Measurements from ENCODE around the gene SGCD.
"Not testable (repeated sequence)": the region's sequence is repeated elsewhere in the genome, so short reads cannot be mapped to it uniquely, and the experiment has no call there.

Gene SGCD

DNA sequence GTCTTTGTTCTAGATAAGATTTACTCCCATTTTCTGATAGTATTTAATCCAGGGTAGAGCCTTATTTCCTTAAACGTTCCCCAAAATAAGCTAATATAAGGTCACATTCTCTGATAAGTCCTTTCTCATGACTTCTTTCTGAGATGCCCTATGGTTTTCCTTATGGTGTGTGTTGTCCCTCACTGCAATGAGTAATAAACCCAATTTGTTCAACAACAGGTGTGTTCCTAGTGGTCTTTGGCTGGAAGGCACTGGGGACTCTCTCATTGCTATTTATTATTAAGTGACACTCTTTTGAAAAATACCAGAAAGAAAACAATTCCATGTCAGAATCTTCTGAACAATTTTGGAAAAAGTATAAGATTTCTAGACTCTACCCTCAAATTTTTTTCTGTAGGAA, 266.6 kb downstream of the SGCD start:
- TF ChIP-seq, protein P1, sequence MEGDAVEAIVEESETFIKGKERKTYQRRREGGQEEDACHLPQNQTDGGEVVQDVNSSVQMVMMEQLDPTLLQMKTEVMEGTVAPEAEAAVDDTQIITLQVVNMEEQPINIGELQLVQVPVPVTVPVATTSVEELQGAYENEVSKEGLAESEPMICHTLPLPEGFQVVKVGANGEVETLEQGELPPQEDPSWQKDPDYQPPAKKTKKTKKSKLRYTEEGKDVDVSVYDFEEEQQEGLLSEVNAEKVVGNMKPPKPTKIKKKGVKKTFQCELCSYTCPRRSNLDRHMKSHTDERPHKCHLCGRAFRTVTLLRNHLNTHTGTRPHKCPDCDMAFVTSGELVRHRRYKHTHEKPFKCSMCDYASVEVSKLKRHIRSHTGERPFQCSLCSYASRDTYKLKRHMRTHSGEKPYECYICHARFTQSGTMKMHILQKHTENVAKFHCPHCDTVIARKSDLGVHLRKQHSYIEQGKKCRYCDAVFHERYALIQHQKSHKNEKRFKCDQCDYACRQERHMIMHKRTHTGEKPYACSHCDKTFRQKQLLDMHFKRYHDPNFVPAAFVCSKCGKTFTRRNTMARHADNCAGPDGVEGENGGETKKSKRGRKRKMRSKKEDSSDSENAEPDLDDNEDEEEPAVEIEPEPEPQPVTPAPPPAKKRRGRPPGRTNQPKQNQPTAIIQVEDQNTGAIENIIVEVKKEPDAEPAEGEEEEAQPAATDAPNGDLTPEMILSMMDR (conservative IDR thresholded peaks at IDR 0.05), result no peak
- no peak overlapping the region for H3K27ac ChIP-seq

DNA sequence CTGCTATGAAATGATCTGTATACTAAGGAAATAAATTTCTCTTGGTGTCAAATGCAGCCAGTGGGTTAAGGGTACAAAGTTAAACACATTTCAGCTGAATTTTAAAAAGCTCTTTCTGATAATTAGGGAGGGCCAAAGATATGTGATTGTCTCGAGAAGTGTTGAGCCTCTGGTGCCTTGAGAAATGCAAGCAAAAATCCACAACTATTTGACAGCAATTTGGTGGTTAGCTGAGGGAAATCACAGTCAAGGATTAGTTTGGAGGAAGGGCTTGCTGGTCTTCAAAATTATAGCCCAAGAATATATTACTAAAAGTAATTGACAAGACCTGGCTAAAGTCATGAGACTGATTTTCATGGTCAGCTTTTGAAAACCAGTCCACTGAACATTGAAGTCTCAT, 267.4 kb downstream of the SGCD start:
- TF ChIP-seq, protein P1 (conservative IDR thresholded peaks at IDR 0.05), result no peak
- H3K27ac ChIP-seq, result no peak overlapping the region

DNA sequence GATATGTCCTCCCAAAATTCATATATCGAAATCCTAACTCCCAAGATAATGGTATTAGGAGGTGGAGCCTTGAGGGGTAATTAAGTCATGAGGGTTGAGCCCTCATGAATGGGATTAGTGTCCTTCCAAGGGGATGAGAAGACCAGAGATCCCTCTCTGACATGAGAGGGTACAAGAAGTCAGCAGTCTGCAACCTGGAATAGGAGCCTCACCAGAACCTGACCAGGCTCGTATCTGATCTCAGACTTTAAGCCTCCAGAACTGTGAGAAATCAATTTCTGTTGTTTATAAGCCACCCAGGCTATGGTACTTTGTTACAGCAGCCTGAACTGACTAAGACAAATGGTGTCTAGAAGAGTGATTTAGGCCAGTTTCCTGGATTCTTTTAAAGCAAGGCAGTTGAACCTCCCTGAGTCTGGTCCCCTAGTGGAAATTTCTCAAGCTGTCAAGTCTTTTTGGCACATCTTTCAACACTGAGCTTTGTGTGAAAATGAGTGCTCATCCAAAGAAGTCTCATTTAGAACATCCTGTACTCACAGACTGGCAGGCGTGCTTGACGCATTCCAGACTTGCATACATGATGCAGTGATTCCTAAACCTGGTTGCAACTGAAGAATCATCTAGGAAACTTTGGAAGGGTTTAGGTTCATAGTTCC, 268.3 kb downstream of the SGCD start:
- TF ChIP-seq, protein P1 (conservative IDR thresholded peaks at IDR 0.05), result no peak
- H3K27ac ChIP-seq, result no peak overlapping the region

DNA sequence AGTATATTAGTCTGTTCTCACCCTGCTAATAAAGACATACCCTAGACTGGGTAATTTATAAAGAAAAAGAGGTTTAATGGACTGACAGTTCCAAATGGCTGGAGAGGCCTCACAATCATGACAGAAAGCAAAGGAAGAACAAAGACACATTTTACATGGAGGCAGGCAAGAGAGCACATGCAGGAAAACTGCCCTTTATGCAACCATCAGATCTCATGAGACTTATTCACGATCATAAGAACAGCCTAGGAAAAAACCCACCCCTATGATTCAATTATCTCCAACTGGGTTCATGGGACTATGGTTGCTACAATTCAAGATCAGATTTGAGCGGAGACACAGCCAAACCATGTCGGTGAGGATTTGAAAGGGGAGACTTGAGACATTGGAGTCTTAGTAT, 270.3 kb downstream of the SGCD start:
- H3K27ac ChIP-seq, result no peak overlapping the region
- TF ChIP-seq, protein P1 (conservative IDR thresholded peaks at IDR 0.05), result no peak

DNA sequence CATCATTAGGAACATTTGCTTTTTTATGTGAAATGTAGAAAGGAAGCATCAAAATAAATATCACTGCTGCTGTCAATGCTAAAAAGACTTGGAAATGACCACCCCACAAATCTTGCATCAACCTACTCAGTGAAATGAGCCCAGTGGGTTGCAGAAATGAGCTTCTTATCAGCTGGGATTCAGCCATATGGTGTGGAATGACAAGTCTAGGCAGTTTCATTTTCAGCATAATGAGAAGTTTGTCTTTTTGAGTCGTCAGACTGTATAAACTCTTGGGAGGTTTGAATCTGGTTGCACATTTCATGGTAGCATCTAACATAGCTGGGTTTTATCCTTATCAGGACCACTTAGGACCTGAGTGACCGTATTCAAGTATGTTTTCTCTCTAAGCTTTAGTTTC, 272.0 kb downstream of the SGCD start:
- TF ChIP-seq, protein P1 (conservative IDR thresholded peaks at IDR 0.05), result no peak
- H3K27ac ChIP-seq, result no peak overlapping the region

DNA sequence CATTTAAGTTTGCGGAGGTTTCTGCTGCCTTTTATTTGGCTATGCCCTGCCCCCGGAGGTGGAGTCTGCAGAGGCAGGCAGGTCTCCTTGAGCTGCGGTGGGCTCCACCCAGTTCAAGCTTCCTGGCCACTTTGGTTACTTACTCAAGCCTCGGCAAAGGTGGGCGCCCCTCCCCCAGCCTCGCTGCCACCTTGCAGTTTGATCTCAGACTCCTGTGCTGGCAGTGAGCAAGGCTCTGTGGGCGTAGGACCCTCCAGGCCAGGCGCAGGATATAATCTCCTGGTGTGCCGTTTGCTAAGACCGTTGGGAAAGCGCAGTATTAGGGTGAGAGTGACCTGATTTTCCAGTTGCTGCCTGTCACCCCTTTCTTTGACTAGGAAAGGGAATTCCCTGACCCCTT, 283.6 kb downstream of the SGCD start:
- H3K27ac ChIP-seq, result not testable (repeated sequence)

DNA sequence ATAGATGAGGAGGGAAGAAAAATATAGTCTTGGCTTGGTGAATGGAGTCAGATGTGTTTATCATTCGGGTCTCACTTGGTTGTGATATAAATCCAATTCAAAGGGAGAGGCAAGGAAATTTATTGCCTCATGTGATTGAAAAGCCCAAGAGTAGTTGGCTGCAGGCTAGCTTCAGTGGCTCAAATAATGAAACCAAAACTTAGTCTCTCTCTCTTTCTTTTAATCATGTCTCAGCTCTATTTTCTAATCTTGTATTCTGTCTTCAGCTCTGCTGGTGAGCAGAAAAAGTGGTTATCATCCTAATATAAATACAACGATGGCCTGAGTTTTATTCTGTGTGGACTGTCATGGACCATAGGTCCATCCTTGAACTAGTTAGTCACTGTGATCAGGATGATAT, 288.9 kb downstream of the SGCD start:
- TF ChIP-seq, protein P1 (conservative IDR thresholded peaks at IDR 0.05), result no peak
- peak overlapping the region; percentile 14; the same call in 1 of the 2 replicates for H3K27ac ChIP-seq

DNA sequence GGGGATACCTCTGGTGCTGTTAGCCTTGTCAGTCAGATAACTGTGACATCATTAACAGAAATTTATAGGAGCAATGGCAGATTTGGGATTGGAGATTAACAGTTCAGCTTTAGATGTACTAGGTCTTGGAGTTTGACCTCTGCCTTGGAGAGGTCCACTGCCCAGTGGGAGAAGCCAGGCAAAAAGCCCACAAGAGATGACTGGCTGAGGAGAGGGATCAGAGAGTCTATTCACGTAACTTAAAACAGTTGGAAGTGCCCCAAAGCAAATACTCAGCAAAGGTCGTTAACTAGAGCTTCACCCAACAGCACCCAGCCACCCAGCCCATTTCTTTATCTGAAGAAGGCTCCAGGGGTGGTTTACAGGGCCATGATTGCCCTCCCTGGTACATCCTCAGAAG, 290.5 kb downstream of the SGCD start:
- H3K27ac ChIP-seq, result peak overlapping the region; percentile 14; the same call in 1 of the 2 replicates
- TF ChIP-seq, protein P1 (conservative IDR thresholded peaks at IDR 0.05), result no peak
